CD4-positive, alpha-beta T cell treated with Interleukin-15 for 4 hours (primary cell): ENCODE results near the gene ASPG.

Experiments used
- DNase-seq: peaks from one replicate; pipeline ENCODE4 v3.0.0-alpha.2; 2020; ENCODE audit warnings: low spot score

Gene ASPG

GRCh38 chr14:104136472-104137296 lies 51.2 kb downstream of the ASPG start:
- no peak for DNase-seq

- peak; percentile 45 for DNase-seq
Measured at GRCh38 chr14:104137297-104138097, 52.0 kb downstream of the ASPG start.

GRCh38 chr14:104138098-104138717 lies 52.7 kb downstream of the ASPG start, which contains the start of gene KIF26A:
Gene KIF26A, plus strand, starts transcription at chr14:104138587. Its CDS starts 136 bp downstream, at chr14:104138723.
- no peak for DNase-seq

- DNase-seq = no peak
Measured at GRCh38 chr14:104138718-104139459, 53.4 kb downstream of the ASPG start.

- no peak for DNase-seq
Measured at GRCh38 chr14:104139460-104140212, 54.1 kb downstream of the ASPG start.

- no peak for DNase-seq
Measured at GRCh38 chr14:104140213-104140462, 54.6 kb downstream of the ASPG start.

- no peak for DNase-seq
Measured at GRCh38 chr14:104140463-104141331, 55.2 kb downstream of the ASPG start.

GRCh38 chr14:104141621-104142091 lies 56.2 kb downstream of the ASPG start:
- DNase-seq = no peak

- DNase-seq = no peak
Measured at GRCh38 chr14:104142136-104142945, 56.8 kb downstream of the ASPG start.

- no peak for DNase-seq
Measured at GRCh38 chr14:104142946-104143470, 57.5 kb downstream of the ASPG start.

GRCh38 chr14:104143521-104144452 lies 58.3 kb downstream of the ASPG start:
- no peak for DNase-seq

GRCh38 chr14:104144453-104144790 lies 58.9 kb downstream of the ASPG start:
- DNase-seq = no peak

- no peak for DNase-seq
Measured at GRCh38 chr14:104144911-104145825, 59.7 kb downstream of the ASPG start.

GRCh38 chr14:104145826-104146601 lies 60.5 kb downstream of the ASPG start:
- DNase-seq = no peak

- no peak for DNase-seq
Measured at GRCh38 chr14:104146651-104147345, 61.3 kb downstream of the ASPG start.
